Measurements from ENCODE around the gene SGMS2. TPM values are rescaled to one million over a fixed set of nuclear protein-coding genes. Genes with fewer than 3 reads are reported as not detected.

Gene SGMS2
- total and polyA plus RNA-seq, 2 donors: 1.0 to 1.2 TPM

GRCh38 chr4:107855723-107856122, 31.0 kb downstream of the SGMS2 start:
- DNase-seq (ENCODE audit: low read depth in 6 of 9, low spot score in 9 of 9): no peak
- H3K9me3 ChIP-seq (ENCODE audit: control insufficient read depth in 2 of 2, insufficient read depth in 1 of 2, low read length in 1 of 2): no peaks in the 10 kb centered on the region
- WGBS: 91% methylated on average over 3 of the region's 3 CpGs
- H3K36me3 ChIP-seq (ENCODE audit: control insufficient read depth in 2 of 2, insufficient read depth in 2 of 2, low read length in 1 of 2): no peaks in the 10 kb centered on the region
- no peaks in the 10 kb centered on the region for H3K27me3 ChIP-seq (ENCODE audit: control insufficient read depth in 2 of 2, insufficient read depth in 1 of 2, low read length in 1 of 2)
- H3K27ac ChIP-seq (ENCODE audit: low read depth in 1 of 2, low read length in 1 of 2): no peak overlapping the region
- no peak overlapping the region for H3K4me3 ChIP-seq (ENCODE audit: low read length in 2 of 2)
- H3K4me1 ChIP-seq (ENCODE audit: control insufficient read depth in 2 of 2, insufficient read depth in 2 of 2, low read length in 2 of 2): no peaks in the 10 kb centered on the region

DNA sequence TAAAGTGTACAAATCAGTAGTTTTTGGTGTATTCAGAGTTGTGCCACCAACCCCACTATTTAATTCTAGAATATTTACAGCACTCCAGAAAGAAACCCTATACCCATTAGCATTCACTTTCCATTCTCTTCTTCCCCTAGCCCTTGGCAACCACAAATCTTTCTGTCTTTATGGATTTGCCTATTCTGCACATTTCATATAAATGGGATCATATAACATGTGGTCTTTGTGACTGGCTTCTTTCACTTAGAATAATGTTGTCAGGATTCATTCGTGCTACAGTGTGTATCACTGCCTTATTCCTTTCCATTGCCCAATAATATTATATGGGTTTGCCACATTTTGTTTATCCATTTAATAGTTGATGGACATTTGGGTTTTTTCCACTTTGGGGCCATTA, 32.2 kb downstream of the SGMS2 start:
- H3K36me3 ChIP-seq (ENCODE audit: control insufficient read depth in 2 of 2, insufficient read depth in 2 of 2, low read length in 1 of 2): no peaks in the 10 kb centered on the region
- whole genome bisulfite sequencing: 90% methylated on average over 1 of the region's 1 CpG
- no peak for DNase-seq (ENCODE audit: low read depth in 6 of 9, low spot score in 9 of 9)
- H3K9me3 ChIP-seq (ENCODE audit: control insufficient read depth in 2 of 2, insufficient read depth in 1 of 2, low read length in 1 of 2): no peaks in the 10 kb centered on the region
- no peaks in the 10 kb centered on the region for H3K27me3 ChIP-seq (ENCODE audit: control insufficient read depth in 2 of 2, insufficient read depth in 1 of 2, low read length in 1 of 2)
- no peak overlapping the region for H3K27ac ChIP-seq (ENCODE audit: low read depth in 1 of 2, low read length in 1 of 2)
- no peak overlapping the region for H3K4me3 ChIP-seq (ENCODE audit: low read length in 2 of 2)
- H3K4me1 ChIP-seq (ENCODE audit: control insufficient read depth in 2 of 2, insufficient read depth in 2 of 2, low read length in 2 of 2): no peaks in the 10 kb centered on the region

- no peak for DNase-seq (ENCODE audit: low read depth in 6 of 9, low spot score in 9 of 9)
- Histone ChIP-seq H3K36me3 (ENCODE audit: control insufficient read depth in 2 of 2, insufficient read depth in 2 of 2, low read length in 1 of 2) (no peaks in the 10 kb centered on the region), H3K4me3 (ENCODE audit: low read length in 2 of 2) (no peak overlapping the region), H3K9me3 (ENCODE audit: control insufficient read depth in 2 of 2, insufficient read depth in 1 of 2, low read length in 1 of 2) (no peaks in the 10 kb centered on the region), H3K4me1 (ENCODE audit: control insufficient read depth in 2 of 2, insufficient read depth in 2 of 2, low read length in 2 of 2) (no peaks in the 10 kb centered on the region), H3K27ac (ENCODE audit: low read depth in 1 of 2, low read length in 1 of 2) (no peak overlapping the region), H3K27me3 (ENCODE audit: control insufficient read depth in 2 of 2, insufficient read depth in 1 of 2, low read length in 1 of 2) (no peaks in the 10 kb centered on the region)
- 95% methylated on average over 4 of the region's 4 CpGs for WGBS
These were observed 33.0 kb downstream of the SGMS2 start for GRCh38 chr4:107857741-107858140.

DNA sequence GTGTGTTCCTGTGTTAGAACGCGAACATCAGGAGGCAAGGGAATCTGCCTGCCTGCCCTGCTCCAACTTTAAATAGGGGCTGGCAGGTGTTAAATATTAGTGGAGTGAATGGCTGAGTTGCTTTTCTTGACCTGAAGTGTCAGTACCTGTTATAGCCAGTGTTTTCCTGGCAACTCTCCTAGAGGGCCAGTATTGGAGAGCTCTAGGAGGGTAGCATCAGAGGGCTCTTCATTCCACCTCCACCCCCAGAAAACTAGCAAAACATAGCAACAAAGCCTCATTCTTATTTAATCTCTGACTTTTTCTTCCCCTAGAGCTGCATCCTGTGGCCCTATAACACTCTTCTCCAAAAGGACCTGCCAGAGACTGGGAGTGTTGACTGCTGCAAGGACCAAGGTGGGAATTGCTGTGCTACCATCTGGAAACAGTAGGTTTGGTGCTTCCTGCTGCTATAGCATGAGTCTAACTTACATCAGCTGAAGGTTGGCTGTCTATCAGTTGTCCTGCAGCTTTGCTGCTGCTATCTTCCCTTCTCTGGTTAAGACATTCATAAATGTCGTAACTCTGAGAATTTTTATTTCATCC, 33.5 kb downstream of the SGMS2 start:
- Histone ChIP-seq H3K4me1 (ENCODE audit: control insufficient read depth in 2 of 2, insufficient read depth in 2 of 2, low read length in 2 of 2) (no peaks in the 10 kb centered on the region), H3K4me3 (ENCODE audit: low read length in 2 of 2) (no peak overlapping the region), H3K27me3 (ENCODE audit: control insufficient read depth in 2 of 2, insufficient read depth in 1 of 2, low read length in 1 of 2) (no peaks in the 10 kb centered on the region), H3K27ac (ENCODE audit: low read depth in 1 of 2, low read length in 1 of 2) (no peak overlapping the region), H3K9me3 (ENCODE audit: control insufficient read depth in 2 of 2, insufficient read depth in 1 of 2, low read length in 1 of 2) (no peaks in the 10 kb centered on the region), H3K36me3 (ENCODE audit: control insufficient read depth in 2 of 2, insufficient read depth in 2 of 2, low read length in 1 of 2) (no peaks in the 10 kb centered on the region)
- 65% methylated on average over 3 of the region's 3 CpGs for WGBS
- no peak for DNase-seq (ENCODE audit: low read depth in 6 of 9, low spot score in 9 of 9)

GRCh38 chr4:107862658-107863057, 37.9 kb downstream of the SGMS2 start:
- Histone ChIP-seq H3K4me1 (ENCODE audit: control insufficient read depth in 2 of 2, insufficient read depth in 2 of 2, low read length in 2 of 2) (no peaks in the 10 kb centered on the region), H3K4me3 (ENCODE audit: low read length in 2 of 2) (no peak overlapping the region), H3K9me3 (ENCODE audit: control insufficient read depth in 2 of 2, insufficient read depth in 1 of 2, low read length in 1 of 2) (no peaks in the 10 kb centered on the region), H3K36me3 (ENCODE audit: control insufficient read depth in 2 of 2, insufficient read depth in 2 of 2, low read length in 1 of 2) (no peaks in the 10 kb centered on the region), H3K27ac (ENCODE audit: low read depth in 1 of 2, low read length in 1 of 2) (no peak overlapping the region), H3K27me3 (ENCODE audit: control insufficient read depth in 2 of 2, insufficient read depth in 1 of 2, low read length in 1 of 2) (no peaks in the 10 kb centered on the region)
- 81% methylated on average over 5 of the region's 5 CpGs for WGBS
- no peak for DNase-seq (ENCODE audit: low read depth in 6 of 9, low spot score in 9 of 9)

DNA sequence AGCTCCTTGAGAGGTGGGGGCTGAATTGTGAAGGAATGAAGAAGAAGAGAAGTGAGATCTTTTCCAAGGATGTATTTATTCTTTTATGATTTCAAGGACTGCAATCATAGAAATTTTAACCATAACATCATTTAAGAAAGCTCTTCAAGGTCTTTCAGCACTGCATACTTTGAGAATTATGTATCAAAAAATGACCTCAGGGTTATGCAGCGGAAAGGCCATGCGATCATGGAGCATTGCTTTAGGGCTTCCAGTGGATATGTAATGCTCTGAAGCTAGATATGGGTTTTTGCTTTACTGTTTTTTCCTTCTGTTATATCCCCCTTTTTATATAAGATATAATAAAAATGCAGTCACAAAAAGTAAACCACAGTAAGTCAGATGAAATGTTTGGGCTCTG, 38.7 kb downstream of the SGMS2 start:
- H3K27ac ChIP-seq (ENCODE audit: low read depth in 1 of 2, low read length in 1 of 2): no peak overlapping the region
- H3K9me3 ChIP-seq (ENCODE audit: control insufficient read depth in 2 of 2, insufficient read depth in 1 of 2, low read length in 1 of 2): no peaks in the 10 kb centered on the region
- no peak overlapping the region for H3K4me3 ChIP-seq (ENCODE audit: low read length in 2 of 2)
- H3K27me3 ChIP-seq (ENCODE audit: control insufficient read depth in 2 of 2, insufficient read depth in 1 of 2, low read length in 1 of 2): no peaks in the 10 kb centered on the region
- no peak for DNase-seq (ENCODE audit: low read depth in 6 of 9, low spot score in 9 of 9)
- no peaks in the 10 kb centered on the region for H3K4me1 ChIP-seq (ENCODE audit: control insufficient read depth in 2 of 2, insufficient read depth in 2 of 2, low read length in 2 of 2)
- 96% methylated on average over 2 of the region's 2 CpGs for WGBS
- no peaks in the 10 kb centered on the region for H3K36me3 ChIP-seq (ENCODE audit: control insufficient read depth in 2 of 2, insufficient read depth in 2 of 2, low read length in 1 of 2)

DNA sequence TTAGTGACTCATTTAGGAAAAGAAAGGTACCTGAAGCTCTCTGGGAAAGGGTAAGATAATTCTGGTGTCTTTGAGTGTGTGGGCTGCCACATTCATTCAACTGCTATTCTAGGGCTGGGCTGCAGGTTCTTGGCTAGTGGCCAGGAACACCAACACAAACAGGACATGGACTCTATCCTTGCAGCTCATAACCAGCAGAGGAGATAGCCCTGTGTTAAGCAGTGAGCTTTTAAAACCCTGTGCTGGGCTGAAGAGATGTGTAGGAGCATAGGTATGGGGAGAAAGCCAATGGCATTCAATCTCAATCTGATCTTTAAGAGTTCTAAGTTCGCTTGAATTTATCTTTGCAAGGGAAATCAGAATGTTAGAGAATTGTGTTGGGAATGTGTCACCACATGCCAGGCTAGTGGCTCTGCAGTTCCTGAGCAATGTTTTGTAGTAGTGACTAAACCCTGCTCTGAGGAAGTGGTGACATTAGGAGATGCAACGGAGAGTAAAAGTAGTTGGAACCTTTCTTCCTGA, 39.2 kb downstream of the SGMS2 start:
- H3K9me3 ChIP-seq (ENCODE audit: control insufficient read depth in 2 of 2, insufficient read depth in 1 of 2, low read length in 1 of 2): no peaks in the 10 kb centered on the region
- no peaks in the 10 kb centered on the region for H3K27me3 ChIP-seq (ENCODE audit: control insufficient read depth in 2 of 2, insufficient read depth in 1 of 2, low read length in 1 of 2)
- H3K27ac ChIP-seq (ENCODE audit: low read depth in 1 of 2, low read length in 1 of 2): no peak overlapping the region
- WGBS: 98% methylated on average over 2 of the region's 2 CpGs
- H3K4me3 ChIP-seq (ENCODE audit: low read length in 2 of 2): no peak overlapping the region
- no peaks in the 10 kb centered on the region for H3K36me3 ChIP-seq (ENCODE audit: control insufficient read depth in 2 of 2, insufficient read depth in 2 of 2, low read length in 1 of 2)
- no peak for DNase-seq (ENCODE audit: low read depth in 6 of 9, low spot score in 9 of 9)
- H3K4me1 ChIP-seq (ENCODE audit: control insufficient read depth in 2 of 2, insufficient read depth in 2 of 2, low read length in 2 of 2): no peaks in the 10 kb centered on the region

DNA sequence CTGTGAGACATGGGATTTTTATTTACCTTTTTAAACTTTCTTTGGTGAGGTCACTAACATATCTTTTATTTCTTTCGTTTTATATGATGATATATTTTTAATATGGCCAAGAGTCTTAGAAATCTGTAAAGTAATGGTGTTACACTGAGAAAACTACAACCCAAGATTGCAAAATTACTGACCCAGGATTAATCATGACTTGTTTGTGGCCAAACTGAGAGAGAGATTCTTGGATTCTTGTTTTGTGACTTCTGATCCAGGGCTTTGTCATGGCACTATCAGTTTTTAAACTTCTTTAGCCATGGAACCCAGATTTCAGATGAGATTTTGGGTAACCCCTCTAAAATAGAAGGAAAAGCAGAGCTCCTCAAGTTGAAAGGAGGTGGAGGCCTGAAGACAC, 42.0 kb downstream of the SGMS2 start:
- H3K27me3 ChIP-seq (ENCODE audit: control insufficient read depth in 2 of 2, insufficient read depth in 1 of 2, low read length in 1 of 2): no peaks in the 10 kb centered on the region
- WGBS: 93% methylated on average over 1 of the region's 1 CpG
- no peak overlapping the region for H3K4me3 ChIP-seq (ENCODE audit: low read length in 2 of 2)
- H3K27ac ChIP-seq (ENCODE audit: low read depth in 1 of 2, low read length in 1 of 2): no peak overlapping the region
- no peaks in the 10 kb centered on the region for H3K9me3 ChIP-seq (ENCODE audit: control insufficient read depth in 2 of 2, insufficient read depth in 1 of 2, low read length in 1 of 2)
- no peak for DNase-seq (ENCODE audit: low read depth in 6 of 9, low spot score in 9 of 9)
- H3K36me3 ChIP-seq (ENCODE audit: control insufficient read depth in 2 of 2, insufficient read depth in 2 of 2, low read length in 1 of 2): no peaks in the 10 kb centered on the region
- no peaks in the 10 kb centered on the region for H3K4me1 ChIP-seq (ENCODE audit: control insufficient read depth in 2 of 2, insufficient read depth in 2 of 2, low read length in 2 of 2)

GRCh38 chr4:107870236-107870635, 45.5 kb downstream of the SGMS2 start:
- DNase-seq (ENCODE audit: low read depth in 6 of 9, low spot score in 9 of 9): no peak
- H3K9me3 ChIP-seq (ENCODE audit: control insufficient read depth in 2 of 2, insufficient read depth in 1 of 2, low read length in 1 of 2): no peaks in the 10 kb centered on the region
- H3K4me1 ChIP-seq (ENCODE audit: control insufficient read depth in 2 of 2, insufficient read depth in 2 of 2, low read length in 2 of 2): no peaks in the 10 kb centered on the region
- H3K36me3 ChIP-seq (ENCODE audit: control insufficient read depth in 2 of 2, insufficient read depth in 2 of 2, low read length in 1 of 2): no peaks in the 10 kb centered on the region
- H3K27me3 ChIP-seq (ENCODE audit: control insufficient read depth in 2 of 2, insufficient read depth in 1 of 2, low read length in 1 of 2): no peaks in the 10 kb centered on the region
- WGBS: 94% methylated on average over 6 of the region's 6 CpGs
- H3K4me3 ChIP-seq (ENCODE audit: low read length in 2 of 2): no peak overlapping the region
- H3K27ac ChIP-seq (ENCODE audit: low read depth in 1 of 2, low read length in 1 of 2): no peak overlapping the region
